Measurements from ENCODE around the gene PPP1R3F.

Gene PPP1R3F

GRCh38 chrX:49250066-49250465, 19.5 kb upstream of the PPP1R3F start:
- no peak for DNase-seq

DNA sequence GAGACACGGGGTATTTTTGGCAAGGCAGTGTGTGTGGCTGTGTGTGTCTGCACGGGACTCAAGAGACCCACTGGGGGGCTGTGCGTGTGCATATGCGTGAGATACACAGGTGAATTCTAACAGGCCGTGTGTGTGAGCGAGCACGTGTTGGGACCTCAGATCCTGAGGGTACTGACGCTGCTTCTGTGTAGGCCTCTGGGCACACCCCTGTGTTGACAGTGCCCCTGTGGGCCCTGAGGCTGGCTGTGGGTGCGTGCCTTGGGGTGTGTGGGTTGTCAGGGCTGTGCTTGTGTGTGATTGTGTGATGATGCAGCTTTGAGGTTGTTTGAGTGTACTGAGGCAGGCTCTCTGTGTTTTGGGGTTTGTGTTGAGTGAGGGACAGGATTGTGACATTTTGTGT, 19.0 kb upstream of the PPP1R3F start:
- no peak for DNase-seq

GRCh38 chrX:49251325-49251724, 18.3 kb upstream of the PPP1R3F start:
- no peak for DNase-seq

GRCh38 chrX:49254639-49255038, 15.0 kb upstream of the PPP1R3F start:
- no peak for DNase-seq

- DNase-seq: no peak
These were observed 13.2 kb upstream of the PPP1R3F start for GRCh38 chrX:49256268-49256995.

DNA sequence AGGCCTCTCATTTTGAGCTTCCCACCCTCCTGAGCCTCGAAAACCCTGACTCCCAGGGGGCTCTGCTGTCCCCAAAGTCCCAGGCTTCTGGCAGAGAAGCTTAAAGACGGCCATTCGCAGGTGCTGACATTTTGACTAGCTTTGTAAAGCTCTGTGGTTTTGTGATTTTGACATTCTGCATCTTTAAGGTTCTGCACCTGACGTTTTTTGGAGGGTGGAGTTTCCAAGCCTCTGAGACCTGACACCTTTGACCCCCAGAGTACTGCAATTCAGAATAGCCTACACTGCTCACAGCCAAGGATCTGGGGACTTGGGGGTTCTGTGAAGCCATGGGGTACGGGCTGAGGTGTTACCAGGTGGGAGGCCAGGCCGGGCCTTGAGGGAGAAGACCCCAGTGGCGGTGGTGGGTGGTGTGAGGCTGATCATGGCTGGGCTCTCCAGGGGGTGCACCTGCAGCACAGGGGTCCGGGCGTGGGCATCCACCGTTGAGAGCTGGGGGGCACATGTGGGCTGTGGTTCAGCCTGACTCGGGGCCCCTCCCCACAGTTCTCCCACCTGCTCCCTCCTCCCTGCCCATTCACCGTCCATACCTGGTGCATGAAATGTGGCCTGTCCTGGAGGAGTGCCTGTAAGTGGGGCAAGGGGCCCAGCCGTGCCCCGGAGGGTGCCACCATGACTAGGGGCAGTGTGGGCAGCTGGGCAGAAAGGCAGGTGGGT, 12.4 kb upstream of the PPP1R3F start:
- DNase-seq: no peak

DNA sequence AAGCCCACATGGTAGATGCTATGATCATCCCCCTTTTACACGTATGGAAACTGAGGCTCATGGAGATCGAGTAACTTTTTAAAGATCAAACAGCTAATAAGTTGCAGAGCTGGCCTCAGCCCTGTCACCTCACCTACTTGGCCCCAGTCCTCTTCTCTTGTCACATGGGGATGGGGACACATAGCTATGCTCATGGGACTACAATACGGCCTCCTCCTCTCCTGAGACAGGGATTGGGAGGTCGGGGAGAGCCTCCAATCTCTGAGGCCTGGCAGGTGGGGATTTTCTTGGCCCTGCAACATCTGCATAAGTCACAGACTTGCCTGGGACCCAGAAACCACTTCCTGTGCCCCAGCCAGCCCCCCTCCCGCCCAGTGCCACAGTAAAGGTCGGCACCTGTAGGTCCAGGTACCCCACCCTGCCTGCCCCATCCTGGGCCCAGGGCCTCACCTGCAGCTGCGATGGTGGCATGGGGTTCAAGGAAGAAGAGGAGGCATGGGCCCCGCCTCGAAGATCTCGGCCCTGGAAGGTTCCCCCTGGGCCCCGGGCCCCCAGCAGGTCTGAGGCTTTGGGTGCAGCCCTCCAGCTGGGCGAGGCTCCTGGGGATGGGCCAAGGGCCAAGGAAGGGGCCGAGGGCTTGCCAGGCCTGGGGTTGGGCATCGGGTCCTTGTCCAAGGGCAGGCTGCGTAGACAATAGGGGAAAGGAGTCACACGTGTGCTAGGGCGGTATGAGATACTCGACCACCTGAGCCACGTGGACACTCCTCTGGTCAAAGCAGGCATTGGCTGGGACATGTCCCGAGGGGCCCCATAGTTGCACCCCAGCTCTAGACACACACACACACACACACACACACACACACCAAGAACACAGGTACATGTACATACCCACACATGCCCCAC, 11.5 kb upstream of the PPP1R3F start:
- DNase-seq: no peak

- DNase-seq: no peak
These were observed 10.9 kb upstream of the PPP1R3F start for GRCh38 chrX:49258749-49259124.

DNA sequence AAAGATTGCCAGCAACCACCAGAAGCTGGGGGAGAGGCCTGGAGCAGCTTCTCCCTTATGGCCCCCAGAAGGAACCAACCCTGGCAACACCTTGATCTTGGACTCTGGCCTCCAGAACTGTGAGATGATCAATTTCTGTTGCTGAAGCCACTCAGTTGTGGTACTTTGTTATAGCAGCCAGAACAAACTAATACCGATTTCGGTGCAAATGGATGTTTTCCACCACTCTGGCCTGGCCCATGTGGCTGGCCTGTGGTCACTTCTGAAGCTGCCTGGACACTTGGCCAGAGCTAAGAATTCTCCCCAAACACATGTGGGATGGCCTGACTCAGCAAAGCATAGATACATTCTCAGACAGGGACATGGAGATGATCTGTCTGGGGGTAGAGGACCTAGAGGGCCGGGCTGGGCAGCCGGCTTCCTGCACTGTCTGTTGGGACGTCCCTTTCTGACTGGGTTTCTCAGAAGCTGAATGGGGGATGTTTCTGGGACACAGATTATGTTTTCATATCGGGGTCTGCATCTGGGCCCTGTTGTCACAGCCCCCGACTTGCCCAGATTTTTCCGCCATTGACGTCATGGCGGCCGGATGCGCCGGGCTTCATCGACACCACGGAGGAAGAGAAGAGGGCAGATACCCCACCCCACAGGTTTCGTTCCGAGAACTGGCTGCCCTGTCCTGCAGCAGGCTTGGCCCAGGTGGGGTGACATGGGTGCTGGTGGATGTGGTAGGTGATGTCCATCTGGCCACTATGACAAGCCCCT, 9.2 kb upstream of the PPP1R3F start:
- no peak for DNase-seq

DNA sequence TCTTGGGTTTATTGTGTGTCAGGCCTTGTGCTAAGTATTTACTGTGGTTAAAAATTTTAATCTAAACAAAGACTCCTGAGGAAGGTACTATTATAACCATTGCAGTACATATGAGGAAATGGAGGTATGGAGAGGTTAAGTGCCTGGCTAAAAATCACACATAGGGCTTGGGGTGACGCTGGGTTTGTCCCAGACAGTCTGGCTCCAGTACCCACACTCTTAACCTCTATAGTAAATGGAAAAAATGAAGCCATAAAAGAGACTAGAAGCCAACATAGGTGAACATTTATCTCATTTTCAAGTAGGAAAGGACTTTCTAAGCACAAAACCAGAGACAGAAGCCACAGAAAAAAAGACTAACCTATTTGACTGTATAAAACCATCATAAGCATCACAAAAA, 7.0 kb upstream of the PPP1R3F start:
- DNase-seq: no peak

- no peak for DNase-seq
These were observed 6.0 kb upstream of the PPP1R3F start for GRCh38 chrX:49263631-49264030.

GRCh38 chrX:49264460-49264859, 5.1 kb upstream of the PPP1R3F start, which contains the start of gene FOXP3:
Gene FOXP3, minus strand, starts transcription at chrX:49264710. Its CDS starts 6,205 bp downstream, at chrX:49258505.
- no peak for DNase-seq

DNA sequence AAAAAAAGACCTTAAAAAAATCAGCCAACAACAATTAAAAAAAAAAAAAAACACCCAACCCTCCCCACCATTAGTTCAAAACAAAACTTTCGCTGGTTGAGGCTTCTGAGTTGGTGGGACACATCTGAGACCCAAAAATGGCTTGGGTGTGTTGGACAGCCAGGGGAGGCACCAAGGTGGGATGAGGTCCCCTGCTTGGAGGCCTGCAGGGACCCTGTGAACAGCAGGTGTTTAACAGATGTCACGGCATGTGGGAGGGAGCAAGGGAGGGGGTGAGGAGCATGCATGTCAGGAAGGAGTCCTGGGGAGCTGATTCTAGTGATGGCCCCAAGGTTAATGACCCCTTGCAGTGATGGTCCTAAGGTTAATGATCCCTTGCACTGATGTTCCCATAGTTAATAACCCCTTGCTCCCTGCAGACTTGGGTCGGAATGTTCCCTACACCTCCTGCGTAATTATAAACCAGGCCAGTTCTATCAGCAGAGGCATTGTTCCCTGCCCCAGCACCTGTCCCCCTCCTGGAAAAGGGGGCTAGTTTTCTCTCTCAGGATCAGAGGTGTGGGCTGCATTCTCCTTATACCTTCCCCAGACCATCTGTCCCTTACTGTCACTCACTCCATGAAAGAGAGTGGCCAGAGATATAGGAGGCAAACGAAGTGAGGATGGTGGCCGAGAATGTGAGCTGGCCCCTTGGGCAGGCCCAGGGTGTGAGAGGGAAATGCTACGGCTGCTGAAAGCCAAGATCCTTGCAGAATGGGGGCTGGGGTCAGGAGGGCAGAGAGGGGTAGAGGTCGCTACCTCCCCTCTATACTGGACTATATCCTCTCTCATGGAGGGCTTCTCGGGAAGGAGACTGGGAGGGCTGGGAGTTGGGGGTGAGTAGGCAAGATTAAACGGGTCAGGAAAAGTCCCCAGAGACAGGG, 2.8 kb upstream of the PPP1R3F start:
- DNase-seq: no peak

DNA sequence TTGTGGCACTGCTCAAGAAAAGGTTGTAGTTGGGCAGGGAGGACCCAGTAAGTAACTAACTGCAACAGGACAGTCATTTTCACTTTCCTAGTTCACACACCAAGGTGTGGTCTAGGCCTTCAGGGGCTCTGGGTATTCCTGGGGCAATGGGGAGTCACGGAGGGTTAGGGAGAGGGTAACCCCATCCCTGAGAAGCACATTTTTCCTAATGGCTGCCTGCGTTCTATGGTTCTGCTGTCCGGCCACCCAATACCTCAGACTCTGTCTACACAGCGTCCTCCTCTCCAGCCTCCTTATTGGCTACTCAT, 937 bp upstream of the PPP1R3F start:
- DNase-seq: no peak

GRCh38 chrX:49269010-49269766, 405 bp upstream of the PPP1R3F start:
- peak; percentile 96 for DNase-seq

DNA sequence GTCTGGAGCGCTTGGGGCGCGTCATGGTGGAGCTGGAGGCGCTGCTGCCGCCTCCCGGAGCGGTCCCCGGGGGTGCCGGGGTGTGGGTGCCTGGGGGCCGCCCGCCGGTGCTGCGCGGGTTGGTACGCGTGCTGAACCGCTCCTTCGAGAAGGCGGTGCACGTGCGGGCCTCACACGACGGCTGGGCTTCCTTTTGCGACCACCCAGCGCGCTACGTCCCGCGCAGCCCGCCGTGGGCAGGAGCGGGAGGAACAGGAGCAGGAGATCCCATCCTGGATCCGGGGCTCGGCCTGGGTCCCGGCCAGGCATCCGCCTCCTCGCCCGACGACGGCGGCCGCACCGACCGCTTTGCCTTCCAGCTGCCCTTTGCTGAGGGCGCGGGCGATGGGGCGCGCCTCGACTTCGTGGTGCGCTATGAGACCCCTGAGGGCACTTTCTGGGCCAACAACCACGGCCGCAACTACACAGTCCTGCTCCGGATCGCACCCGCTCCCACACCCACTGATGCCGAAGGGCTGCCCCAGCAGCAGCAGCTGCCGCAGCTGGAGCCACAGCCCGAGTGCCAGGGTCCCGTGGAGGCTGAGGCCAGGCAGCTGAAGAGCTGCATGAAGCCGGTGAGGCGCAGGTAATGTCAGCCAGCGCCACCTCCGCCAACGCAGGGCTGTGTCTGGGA, 792 bp downstream of the PPP1R3F start:
- no peak for DNase-seq

GRCh38 chrX:49271341-49271740, 1.7 kb downstream of the PPP1R3F start:
- no peak for DNase-seq

- DNase-seq: peak; percentile 44
These were observed 2.8 kb downstream of the PPP1R3F start for GRCh38 chrX:49272421-49272820.

- peak; percentile 71 for DNase-seq
These were observed 3.7 kb downstream of the PPP1R3F start for GRCh38 chrX:49273181-49273727.

DNA sequence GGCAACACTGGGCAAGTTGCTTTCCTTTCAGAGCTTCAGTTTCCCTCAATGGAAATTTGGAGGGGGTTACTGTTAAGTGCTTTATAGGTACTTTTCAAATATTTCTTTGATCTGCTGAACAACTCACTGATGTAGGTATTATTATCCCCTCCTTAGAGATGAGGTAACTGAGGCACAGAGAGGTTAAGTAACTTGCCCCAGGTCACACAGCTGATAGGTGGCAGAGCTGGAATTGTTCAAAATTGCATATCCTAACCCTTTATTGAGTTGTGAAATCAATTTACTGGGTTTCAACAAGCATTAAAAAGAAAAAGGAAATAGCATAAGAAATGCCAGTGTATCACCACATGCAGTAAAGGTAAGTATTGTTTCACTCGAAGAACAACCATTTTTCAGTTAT, 6.6 kb downstream of the PPP1R3F start:
- no peak for DNase-seq

Data from activated CD4-positive, alpha-beta T cell treated with anti-CD3 and anti-CD28 coated beads, Interleukin-2, Interleukin-6, amounts not matched to agents 100 ng/mL and 50 ng/mL, durations not matched to agents 16 hours and 8 hours (primary cell).